SH-SY5Y (cell line): ENCODE measurements around the gene CITED4.

Experiments used
- GATA2 ChIP-seq: IDR thresholded peaks from 2 replicates; pipeline ENCODE4 v1.6.1; 2011; ENCODE audit warnings: mild to moderate bottlenecking, low read depth, low read length
- GATA3 ChIP-seq: IDR thresholded peaks from 2 replicates; pipeline ENCODE4 v1.6.1; 2011; ENCODE audit warnings: low read depth, mild to moderate bottlenecking, low read length, moderate library complexity

GRCh38 chr1:40844079-40844478 lies 18.1 kb downstream of the CITED4 start:
- TF ChIP-seq GATA2 (no peak), GATA3 (no peak)
